ENCODE measurements around the gene RNPS1.

DNA sequence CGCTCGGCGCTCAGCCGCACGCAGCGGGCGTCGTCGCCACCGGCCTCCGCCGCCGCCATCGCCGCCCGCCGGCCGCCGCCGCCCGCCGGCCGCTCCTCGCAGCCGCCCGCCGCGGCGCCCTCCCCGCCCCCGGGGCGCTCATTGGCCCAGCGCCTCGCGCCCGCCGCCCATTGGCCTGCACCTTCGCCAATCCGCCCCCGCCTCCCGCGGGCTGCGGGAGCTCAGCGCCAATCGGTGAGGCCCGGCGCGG, 53.3 kb downstream of the RNPS1 start, which contains the start of gene PGP:
- TF ChIP-seq, protein P1, sequence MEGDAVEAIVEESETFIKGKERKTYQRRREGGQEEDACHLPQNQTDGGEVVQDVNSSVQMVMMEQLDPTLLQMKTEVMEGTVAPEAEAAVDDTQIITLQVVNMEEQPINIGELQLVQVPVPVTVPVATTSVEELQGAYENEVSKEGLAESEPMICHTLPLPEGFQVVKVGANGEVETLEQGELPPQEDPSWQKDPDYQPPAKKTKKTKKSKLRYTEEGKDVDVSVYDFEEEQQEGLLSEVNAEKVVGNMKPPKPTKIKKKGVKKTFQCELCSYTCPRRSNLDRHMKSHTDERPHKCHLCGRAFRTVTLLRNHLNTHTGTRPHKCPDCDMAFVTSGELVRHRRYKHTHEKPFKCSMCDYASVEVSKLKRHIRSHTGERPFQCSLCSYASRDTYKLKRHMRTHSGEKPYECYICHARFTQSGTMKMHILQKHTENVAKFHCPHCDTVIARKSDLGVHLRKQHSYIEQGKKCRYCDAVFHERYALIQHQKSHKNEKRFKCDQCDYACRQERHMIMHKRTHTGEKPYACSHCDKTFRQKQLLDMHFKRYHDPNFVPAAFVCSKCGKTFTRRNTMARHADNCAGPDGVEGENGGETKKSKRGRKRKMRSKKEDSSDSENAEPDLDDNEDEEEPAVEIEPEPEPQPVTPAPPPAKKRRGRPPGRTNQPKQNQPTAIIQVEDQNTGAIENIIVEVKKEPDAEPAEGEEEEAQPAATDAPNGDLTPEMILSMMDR (IDR thresholded peaks at IDR 0.05), result peak in 1 of 6 experiments; percentile 8
- TF ChIP-seq POLR2A (IDR thresholded peaks at IDR 0.05), result no peak
